ENCODE data around the gene TAF1B.

Gene TAF1B

GRCh38 chr2:9879455-9880194 lies 36.4 kb downstream of the TAF1B start:
- TF ChIP-seq, protein P1, sequence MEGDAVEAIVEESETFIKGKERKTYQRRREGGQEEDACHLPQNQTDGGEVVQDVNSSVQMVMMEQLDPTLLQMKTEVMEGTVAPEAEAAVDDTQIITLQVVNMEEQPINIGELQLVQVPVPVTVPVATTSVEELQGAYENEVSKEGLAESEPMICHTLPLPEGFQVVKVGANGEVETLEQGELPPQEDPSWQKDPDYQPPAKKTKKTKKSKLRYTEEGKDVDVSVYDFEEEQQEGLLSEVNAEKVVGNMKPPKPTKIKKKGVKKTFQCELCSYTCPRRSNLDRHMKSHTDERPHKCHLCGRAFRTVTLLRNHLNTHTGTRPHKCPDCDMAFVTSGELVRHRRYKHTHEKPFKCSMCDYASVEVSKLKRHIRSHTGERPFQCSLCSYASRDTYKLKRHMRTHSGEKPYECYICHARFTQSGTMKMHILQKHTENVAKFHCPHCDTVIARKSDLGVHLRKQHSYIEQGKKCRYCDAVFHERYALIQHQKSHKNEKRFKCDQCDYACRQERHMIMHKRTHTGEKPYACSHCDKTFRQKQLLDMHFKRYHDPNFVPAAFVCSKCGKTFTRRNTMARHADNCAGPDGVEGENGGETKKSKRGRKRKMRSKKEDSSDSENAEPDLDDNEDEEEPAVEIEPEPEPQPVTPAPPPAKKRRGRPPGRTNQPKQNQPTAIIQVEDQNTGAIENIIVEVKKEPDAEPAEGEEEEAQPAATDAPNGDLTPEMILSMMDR (IDR thresholded peaks at IDR 0.05; ENCODE audit: low read length, missing control alignments) = no peak
- no peak overlapping the region for H3K4me3 ChIP-seq (replicated peaks; ENCODE audit: low read depth, low read length)
- no peak for DNase-seq (ENCODE audit: low read depth)

GRCh38 chr2:9883897-9884296 lies 40.6 kb downstream of the TAF1B start:
- no peak overlapping the region for H3K4me3 ChIP-seq (replicated peaks; ENCODE audit: low read depth, low read length)
- TF ChIP-seq, protein P1 (IDR thresholded peaks at IDR 0.05; ENCODE audit: low read length, missing control alignments) = no peak
- no peak for DNase-seq (ENCODE audit: low read depth)

DNA sequence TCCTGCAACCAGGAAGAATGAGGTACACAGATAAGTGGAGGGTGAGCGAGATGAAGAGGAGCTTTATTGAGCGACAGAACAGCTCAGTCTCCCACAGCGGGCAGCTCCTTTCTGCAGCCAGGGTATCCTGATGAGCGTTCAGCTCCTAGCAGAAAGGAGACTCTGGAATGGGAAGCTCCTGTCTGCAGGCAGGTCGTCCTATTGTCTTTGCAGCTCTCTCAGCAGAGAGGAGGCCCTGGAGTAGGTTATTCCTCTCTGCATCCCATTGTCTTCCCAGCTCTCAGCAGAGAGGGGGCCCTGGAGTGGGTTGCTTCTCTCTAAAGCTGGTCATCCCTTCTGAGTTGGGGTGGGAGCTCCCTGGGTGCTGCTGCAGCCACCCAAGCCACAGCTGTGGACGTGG lies 41.2 kb downstream of the TAF1B start:
- TF ChIP-seq, protein P1 (IDR thresholded peaks at IDR 0.05; ENCODE audit: low read length, missing control alignments) = no peak
- no peak overlapping the region for H3K4me3 ChIP-seq (replicated peaks; ENCODE audit: low read depth, low read length)
- DNase-seq (ENCODE audit: low read depth) = no peak

DNA sequence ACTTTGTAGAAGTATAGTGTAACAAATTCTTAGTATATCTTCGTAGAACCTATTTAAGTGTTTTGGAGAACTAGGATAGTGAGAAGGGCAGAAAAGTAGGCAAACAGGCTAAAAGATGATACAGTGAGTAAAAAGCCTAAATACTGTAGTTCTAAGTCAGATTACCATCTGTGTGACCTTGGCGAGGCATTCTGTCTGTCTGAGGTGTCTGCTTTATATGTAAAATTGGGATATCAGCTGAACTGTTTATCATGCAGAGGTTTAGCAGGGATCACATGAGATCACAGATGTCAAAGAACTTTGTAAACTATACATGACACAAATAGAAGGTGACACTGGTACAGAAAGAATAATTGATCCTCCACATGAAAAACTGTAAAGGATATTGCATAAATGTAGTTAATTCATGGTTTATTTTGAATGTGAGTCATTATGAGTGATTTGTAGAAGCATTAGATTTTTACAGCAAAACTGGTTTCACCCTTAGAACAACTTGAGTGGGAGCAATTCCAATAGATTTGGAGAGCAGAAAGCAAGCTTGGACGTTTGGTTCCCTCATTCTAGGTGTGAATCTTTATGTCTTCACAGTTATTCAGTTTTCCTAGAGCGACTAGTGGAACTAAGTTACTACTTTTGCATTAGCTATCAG lies 41.9 kb downstream of the TAF1B start:
- H3K4me3 ChIP-seq (replicated peaks; ENCODE audit: low read depth, low read length) = no peak overlapping the region
- TF ChIP-seq, protein P1 (IDR thresholded peaks at IDR 0.05; ENCODE audit: low read length, missing control alignments) = no peak
- DNase-seq (ENCODE audit: low read depth) = no peak

GRCh38 chr2:9887513-9887912 lies 44.2 kb downstream of the TAF1B start:
- H3K4me3 ChIP-seq (replicated peaks; ENCODE audit: low read depth, low read length) = no peak overlapping the region
- TF ChIP-seq, protein P1 (IDR thresholded peaks at IDR 0.05; ENCODE audit: low read length, missing control alignments) = no peak
- DNase-seq (ENCODE audit: low read depth) = no peak

DNA sequence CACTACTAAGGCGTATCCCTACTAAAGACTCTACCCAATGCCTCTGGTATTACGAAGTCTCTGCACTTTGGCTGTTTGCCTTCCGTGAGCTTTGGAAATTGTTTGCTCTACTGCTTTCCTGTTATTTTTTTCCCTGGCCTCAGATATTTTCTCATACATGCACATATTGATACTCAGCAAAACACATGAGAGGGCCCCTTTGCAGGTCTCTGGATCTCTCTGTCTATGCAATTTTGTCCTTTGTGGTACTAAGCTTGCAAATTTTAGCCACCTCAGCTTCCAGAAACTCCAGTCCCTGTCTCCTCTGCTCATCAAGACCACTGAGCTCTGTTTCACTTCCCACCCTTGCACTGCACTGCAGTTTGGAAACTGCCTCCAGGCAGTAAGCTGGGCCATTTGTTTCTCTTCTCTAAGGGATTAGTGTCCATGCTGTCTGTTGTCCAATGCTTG lies 46.6 kb downstream of the TAF1B start:
- no peak overlapping the region for H3K4me3 ChIP-seq (replicated peaks; ENCODE audit: low read depth, low read length)
- no peak for DNase-seq (ENCODE audit: low read depth)
- TF ChIP-seq, protein P1 (IDR thresholded peaks at IDR 0.05; ENCODE audit: low read length, missing control alignments) = no peak
